H1 (cell line): ENCODE measurements around the gene TSPAN32. TPM values are rescaled to one million over a fixed set of nuclear protein-coding genes. Genes with fewer than 3 reads are reported as not detected.

Source experiments
- CBX5 ChIP-seq: fragments of 300-800, 300-1000 bp; sonication (generic); IDR thresholded peaks from 2 replicates; pipeline ENCODE4 v1.7.1; 2016; ENCODE audit warnings: antibody characterized with exemption, low read length, low read depth
- polyA plus RNA-seq, 7 experiments: library from polyadenylated mRNA; depleted of rRNA in 3 of 7; stranded (reverse) in 5 of 7; unstranded in 2 of 7; fragments of >200 nt in 5 of 7; fragments of 200-250 nt in 2 of 7; gene quantifications; 1 replicate in 5 of 7; 2 replicates in 1 of 7; 4 replicates in 1 of 7; pipeline versions ENCODE4 v1.2.1 to v1.2.3, GENCODE V29; 2011 to 2013; ENCODE audit warnings: missing spikeins in 2 of 7, mixed read lengths in 2 of 7
- total RNA-seq: library from RNA; stranded (reverse); fragmentation: NEBNext Ultra II Directional; extraction: Animal tissue kit (Norgen Biotek cat#: 25700); gene quantifications from 2 replicates; pipeline ENCODE4 v1.2.1, GENCODE V29; 2021

TSPAN32 gene
- total and polyA plus RNA-seq, 2 of the 8 experiments (the other 6 are each of a cell fraction or from before 2014, with no cell fraction given), result not detected

DNA sequence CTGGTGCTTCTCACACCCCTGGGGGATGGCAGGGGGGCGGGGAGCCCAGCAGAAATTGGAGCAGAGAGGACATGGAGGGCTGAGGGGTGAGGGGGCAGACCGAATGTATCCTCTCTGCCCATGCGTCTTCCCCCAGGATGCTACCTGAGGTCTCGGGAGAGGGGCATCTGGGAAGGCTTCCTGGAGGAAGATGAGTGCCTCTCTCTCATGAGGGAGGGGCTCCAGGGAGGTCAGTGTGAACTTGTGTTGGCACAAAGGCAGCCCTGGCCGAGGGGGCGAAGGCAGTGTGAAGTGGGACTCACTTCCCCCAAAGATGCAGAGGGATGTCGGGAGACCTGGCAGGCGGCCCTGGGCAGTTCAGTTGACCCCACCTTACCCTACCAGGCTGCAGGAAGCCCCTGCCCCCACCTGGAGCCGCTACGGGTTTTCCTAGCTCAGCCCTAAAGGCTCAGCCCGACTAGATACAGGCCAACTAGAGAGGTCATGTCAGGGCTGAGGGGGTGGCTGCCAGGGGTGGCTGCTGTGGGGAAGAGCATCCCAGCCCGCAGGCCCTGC lies 41.8 kb upstream of the TSPAN32 start (continued):
- TF ChIP-seq CBX5, result no peak
